ENCODE results near the gene GLS.
"Not testable (repeated sequence)": the region's sequence is repeated elsewhere in the genome, so short reads cannot be mapped to it uniquely, and the experiment has no call there.

Gene GLS

DNA sequence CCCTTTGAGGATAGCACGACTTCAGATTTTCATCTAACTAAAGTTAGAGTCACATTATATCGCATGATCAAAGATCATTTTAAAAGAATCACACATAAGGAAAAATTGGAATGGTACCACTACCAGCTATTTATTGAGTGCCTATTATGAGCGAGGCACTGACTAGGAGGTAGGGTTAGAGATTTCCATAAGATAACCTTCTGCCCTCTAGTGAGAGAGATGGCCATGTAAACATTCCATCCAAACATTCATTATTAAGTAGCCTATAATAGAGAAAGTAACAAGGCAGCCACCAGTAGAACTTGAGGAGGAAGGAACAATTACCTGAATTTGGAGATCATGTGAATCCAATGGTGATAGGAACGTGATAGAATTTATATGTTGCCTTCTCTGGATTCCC lies 25.4 kb upstream of the GLS start:
- no peak for DNase-seq (ENCODE audit: low read depth, low spot score)

DNA sequence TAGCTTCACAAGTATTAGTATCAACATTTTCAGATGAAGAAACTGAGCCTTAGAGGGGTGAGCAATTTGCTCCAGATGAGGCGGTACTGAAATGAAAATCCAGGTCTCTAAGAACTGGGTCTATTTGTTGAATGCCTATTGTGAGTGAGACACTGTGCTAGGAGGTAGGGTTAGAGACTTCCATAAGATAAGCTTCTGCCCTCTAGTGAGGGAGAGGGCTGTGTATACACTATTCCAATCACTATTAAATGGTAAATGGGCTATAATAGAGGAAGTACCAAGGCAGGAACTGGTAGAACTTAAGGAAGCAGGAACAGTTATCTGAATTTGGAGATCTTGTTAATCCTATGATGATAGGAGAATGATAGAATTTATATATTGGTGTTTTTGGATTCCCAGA lies 23.6 kb upstream of the GLS start:
- no peak for DNase-seq (ENCODE audit: low read depth, low spot score)

DNA sequence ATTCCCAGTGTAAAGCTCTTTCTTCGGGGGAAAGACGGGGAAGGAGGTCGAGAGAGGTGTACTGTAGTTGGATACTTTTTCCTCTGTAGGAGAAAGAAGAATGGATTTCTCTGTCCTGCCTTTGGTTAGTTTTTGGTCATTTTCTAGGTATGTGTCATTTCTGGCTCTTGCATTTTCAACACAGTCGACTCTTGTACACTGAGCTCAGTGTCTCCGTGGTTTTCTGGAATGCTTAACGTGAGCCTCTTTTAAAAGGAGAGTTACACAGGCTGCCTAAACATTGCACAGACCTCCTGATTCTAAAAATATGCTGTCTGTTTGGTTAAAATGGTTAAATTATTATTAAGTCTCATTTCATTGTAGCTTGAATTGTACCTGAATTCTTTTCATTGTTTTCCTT lies 21.8 kb upstream of the GLS start:
- DNase-seq (ENCODE audit: low read depth, low spot score): no peak

DNA sequence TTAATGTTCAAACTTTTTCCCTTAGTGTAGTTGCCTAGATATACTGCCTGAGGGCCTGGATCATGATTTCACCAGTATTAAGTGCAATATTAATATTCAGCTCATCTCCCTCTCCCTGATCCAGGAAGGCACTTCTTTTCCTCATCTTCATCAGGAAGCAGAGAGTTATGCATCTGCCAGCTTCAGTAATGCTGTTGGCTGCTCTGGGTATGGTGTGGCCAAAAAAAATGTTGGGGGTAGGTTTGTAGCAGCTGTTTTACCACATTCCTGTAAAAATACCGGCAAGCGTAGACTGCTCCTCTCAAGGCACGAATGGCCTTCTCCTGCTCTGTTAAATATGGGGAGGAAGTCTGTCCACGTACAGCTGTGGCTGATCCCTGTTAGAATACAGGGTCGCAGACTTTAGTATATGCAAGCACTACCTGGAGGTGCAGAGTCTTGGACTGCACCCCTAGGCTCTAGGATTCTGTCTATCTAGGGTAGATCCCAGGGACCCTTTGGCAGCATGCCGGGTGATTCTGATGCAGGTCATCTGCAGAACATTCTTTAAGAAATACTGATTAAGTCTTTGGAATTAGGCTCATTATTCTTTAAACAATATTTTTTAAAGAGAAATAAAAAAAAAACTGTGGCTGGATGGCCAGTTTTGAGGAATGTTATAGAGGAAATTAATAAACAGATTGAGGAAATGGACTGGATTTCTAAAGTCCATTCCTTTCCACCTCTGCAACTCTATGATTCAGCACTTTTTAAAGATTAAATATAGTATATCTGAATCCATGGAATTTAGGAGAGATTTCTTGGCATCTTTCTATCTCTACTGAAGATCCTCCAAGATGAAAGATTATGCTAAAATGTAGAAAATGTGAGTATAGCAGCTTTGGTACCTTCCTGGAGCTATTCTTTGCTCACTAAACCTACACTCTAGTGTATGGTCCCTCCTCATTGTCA lies 21.0 kb upstream of the GLS start:
- DNase-seq (ENCODE audit: low read depth, low spot score): no peak

DNA sequence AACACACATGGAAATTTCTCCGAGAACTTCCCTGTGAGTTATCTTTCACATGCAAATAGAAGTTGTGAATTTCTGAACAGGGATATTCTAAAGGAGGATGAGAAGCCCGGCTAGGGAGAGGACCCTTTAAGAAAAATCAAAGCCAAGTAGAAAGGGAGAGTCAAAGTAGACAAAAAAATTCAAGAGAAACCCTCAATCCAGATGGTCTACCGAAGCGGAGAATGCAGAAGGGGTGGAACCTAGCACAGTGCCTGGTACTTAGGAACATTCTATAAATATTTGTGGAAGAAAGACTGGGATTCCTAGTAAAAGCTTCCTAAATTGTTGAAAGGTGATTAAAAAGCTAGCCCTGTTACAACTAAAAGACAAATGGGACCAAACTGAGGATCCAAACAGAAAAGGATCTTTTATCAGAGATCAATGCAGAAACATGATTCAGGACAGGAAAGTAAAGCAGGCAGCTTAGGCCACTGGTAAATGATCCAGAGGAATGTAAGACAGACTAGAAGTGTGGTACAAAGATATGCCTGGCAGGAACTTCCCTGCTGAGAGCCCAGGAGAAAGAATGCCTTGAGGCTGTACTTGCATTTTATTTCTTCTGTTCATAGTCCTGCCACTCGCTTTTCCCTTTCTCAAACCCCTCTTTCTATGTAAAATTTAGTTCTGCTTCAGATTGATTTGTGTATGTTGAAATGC lies 19.5 kb upstream of the GLS start:
- no peak for DNase-seq (ENCODE audit: low read depth, low spot score)

DNA sequence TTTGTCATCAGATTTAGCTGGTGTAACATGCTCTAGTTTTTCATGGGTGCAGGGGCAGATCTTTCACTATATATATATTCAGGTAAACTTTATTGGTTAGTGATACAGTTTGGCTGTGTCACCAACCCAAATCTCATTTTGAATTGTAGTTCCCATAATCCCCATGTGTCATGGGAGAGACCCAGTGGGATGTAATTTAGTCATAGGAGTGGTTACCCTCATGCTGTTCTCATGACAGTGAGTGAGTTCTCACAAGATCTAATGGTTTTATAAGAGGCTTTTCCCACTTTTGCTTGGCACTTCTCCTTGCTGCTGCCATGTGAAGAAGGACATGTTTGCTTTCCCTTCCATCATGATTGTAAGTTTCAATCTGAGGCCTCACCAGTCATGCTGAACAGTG lies 18.5 kb upstream of the GLS start:
- DNase-seq (ENCODE audit: low read depth, low spot score): not testable (repeated sequence)

DNA sequence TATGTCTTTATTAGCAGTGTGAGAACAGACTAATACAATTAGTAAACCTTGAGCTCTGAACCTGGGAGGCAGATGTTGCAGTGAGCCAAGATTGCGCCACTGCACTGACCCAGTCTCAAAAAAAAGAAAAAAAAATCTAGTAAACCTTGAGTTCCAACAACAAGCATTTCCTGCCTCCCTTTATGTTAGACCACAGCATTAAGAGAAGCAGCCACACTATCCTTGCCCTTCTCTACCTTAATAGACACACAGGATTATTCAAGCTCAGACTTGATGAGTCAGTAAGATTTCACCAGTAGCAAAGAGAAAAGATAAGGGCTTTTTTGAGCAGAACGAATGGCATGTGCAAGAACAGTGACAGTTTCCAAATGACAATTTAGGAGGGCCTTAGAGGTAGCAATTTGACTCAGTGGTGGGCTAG lies 18.0 kb upstream of the GLS start:
- DNase-seq (ENCODE audit: low read depth, low spot score): no peak

DNA sequence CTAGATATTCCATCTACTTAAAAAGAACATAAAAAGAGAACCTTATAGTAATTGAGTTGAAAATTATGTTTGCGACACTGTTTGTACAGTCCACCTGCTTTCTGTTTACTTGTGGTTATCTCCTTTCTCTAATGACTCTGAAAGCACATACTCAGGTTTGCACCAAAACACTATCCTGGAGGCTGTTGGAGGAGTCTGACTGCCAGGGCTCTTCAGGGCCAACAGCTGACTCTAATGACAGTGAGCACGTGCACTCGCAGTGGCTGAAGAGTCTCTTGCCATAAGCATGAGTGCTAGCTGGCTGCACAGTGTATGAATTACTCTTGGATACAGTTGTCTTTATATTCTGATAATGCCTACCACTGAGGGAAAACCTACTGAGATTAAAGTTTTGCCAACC lies 16.7 kb upstream of the GLS start:
- no peak for DNase-seq (ENCODE audit: low read depth, low spot score)

DNA sequence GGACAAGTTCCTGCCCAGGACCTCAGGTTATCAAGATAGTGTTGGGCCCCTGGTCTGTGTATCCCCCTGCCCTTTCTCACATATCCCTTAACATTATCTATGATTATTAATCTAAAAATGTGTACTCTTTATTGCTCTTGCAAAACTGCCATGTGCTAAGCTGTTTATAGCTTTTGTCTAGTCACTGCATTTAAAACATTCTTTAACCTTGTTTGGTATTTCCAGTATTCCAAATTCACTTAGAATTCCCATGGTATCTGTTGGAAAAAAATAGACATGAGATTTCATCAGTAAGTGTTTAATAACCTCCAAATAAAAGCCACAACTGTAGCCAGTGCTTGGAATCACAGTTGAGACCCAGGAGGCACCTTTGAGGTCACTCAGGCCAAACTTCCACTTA lies 16.2 kb upstream of the GLS start:
- no peak for DNase-seq (ENCODE audit: low read depth, low spot score)

DNA sequence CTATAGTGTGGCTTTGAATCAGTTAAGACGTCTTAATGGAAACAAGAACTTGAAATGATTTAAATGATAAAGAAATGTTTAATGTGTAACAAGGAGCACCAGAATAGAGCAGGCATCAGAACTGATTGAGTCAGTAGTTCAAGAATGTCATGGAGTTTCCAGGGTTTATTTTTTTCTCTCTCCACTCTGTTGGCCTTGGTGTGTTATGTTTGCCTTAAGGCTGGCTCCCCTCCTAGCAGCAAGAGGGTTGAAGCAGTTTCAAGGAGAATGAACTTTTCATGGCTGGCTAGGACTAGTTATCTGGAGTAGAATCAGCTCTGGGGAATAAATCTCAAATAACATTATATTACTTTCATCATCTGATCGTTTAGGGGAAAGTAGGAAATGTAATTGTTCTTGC lies 13.4 kb upstream of the GLS start:
- DNase-seq (ENCODE audit: low read depth, low spot score): no peak

DNA sequence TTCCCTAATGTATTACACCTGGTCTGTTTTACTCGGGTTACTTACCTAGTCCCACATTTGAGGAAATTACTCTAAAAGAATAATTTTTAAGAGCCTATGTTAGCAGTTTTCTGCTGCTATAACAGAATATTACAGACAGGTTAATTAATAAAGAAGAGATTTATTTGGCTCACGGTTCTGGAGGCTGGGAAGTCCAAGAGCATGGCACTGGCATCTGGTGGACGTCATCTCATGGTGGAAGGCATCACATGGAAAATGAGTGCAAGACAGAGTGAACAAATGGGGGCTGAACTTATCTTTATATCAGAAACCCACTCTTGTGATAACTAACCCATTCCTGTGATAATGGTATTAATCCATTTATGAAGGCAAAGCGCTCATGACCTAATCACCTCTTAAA lies 12.8 kb upstream of the GLS start:
- no peak for DNase-seq (ENCODE audit: low read depth, low spot score)

DNA sequence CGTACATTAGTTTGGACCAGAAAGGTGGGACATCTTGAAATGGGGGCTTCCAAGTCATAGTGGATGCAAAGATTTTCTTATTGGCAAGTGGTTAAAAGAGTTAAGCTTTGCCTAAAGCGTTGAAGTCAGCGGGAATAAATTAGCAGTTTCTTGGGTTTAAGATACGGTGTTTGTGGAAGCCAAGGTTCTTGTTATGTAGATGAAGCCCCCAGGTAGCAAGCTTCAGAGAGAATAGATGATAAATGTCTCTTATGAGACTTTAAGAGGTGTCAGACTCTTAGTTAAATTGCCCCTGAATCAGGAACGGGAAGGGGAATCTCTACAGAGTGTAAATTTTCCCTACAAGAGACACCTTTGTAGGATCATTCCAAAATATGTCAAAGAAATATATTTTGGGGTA lies 10.9 kb upstream of the GLS start:
- no peak for DNase-seq (ENCODE audit: low read depth, low spot score)

DNA sequence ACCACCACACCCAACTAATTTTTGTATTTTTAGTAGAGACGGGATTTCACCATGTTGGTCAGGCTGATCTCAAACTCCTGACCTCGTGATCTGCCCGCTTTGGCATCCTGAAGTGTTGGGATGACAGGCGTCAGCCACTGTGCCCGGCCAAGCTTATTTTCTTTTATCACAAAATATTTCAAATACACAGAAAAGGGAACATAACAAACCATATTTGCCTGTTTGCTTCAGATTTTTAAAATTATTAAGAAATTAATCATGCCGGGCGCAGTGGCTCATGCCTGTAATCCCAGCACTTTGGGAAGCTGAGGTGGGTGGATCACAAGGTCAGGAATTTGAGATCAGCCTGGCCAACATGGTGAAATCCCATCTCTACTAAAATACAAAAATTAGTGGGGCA lies 7.2 kb upstream of the GLS start:
- not testable (repeated sequence) for DNase-seq (ENCODE audit: low read depth, low spot score)

DNA sequence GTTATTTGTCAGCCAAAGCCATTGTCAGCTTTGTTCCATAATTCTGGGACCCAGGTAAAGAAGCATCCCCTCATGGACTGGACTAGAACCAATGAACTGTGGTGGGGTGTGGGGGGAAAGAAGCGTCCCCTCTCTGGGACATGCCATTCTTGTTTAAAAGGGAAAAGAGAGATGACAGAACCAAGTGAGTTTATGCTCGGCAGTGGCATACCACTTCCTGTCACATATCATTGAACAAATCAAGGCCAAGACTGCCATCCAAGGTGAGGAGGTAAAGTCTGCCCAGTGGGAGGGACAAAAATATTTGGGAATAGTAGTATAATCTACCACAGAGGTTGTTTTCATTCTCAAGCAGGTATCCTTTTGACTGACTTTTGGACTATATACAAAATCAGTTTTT lies 4.7 kb upstream of the GLS start:
- DNase-seq (ENCODE audit: low read depth, low spot score): no peak

DNA sequence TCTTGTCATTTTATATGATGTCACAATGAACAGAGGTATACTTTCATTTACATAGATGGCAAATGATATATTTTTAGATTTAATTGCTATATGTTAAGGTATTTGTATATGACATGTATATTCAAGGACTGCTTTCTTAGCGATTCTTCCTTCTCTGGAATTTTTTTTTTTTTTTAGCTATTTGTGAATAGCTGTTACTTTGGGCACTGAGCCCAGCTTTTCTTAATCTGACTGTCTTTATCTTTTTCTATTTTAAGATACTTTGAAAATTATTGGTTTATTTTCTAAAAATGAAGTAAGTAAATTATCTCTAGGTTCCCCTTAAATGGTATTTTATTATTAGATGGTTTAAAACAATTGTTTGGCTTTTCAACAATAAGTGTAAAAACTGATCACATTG lies 4.0 kb upstream of the GLS start:
- DNase-seq (ENCODE audit: low read depth, low spot score): no peak

DNA sequence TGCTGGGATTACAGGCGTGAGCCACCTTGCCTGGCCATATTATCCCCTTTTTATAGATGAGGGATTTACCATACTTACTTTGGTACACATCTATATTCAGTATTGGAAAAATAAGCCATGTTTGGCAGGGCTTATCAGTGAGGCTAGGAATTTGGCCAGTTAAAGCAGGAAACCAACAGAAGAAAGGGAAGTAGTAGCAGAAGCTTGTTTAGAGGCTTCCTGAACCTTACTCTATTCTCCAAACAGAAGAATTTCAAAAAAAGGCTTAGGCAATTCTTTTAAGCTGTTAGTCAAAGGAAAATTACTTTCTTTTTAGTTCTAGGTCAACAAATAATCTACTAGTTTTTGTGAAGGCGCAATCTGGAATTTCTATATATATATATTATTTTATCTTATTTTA lies 3.2 kb upstream of the GLS start:
- no peak for DNase-seq (ENCODE audit: low read depth, low spot score)

DNA sequence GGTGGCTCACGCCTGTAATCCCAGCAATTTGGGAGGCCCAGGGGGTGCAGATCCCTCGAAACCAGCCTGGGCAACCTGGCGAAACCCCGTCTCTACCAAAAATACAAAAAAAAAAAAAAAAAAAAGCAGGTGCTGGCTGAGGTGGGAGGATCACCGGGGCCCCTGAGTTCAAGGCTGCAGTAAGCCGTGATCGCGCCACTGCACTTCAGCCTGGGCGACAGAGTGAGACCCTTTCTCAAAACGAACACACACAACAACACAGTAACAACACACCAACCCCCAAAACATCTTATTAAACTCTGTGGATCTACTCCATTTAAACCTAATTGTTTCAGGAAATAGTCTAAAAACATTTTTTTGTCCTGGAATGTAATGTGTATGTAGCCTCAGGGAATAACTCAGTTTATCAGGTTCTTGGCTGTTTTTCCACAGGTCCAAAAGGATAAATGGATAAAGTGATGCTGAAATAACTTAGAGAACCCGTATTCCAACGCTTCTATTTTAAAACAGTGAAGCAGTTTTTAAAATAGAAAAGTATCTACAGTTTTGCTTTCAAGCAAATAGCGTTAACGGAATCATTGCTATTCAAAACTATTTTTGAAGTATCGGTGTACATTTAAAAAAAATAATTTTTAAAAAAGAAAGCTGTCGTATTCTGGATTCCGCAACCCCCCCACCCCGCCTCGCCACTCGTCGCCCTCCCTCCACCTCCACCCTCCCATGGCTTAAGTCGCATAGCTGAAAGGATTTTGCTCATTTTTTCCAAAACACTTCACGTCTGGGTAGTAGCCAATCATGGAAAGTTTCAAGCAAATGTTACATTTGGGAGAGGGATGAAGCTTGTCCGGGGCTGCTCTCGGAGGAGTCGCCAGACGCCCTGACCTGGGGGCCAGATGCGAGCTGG lies 895 bp upstream of the GLS start:
- no peak for DNase-seq (ENCODE audit: low read depth, low spot score)

DNA sequence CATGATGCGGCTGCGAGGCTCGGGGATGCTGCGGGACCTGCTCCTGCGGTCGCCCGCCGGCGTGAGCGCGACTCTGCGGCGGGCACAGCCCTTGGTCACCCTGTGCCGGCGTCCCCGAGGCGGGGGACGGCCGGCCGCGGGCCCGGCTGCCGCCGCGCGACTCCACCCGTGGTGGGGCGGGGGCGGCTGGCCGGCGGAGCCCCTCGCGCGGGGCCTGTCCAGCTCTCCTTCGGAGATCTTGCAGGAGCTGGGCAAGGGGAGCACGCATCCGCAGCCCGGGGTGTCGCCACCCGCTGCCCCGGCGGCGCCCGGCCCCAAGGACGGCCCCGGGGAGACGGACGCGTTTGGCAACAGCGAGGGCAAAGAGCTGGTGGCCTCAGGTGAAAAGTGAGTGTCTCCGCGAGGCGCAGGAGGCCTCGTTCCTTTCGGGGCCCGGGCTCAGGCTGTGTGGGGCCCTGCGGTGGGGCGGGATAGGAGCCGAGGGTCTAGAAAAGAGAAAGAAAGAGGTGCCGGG lies 520 bp downstream of the GLS start:
- DNase-seq (ENCODE audit: low read depth, low spot score): peak; percentile 38

DNA sequence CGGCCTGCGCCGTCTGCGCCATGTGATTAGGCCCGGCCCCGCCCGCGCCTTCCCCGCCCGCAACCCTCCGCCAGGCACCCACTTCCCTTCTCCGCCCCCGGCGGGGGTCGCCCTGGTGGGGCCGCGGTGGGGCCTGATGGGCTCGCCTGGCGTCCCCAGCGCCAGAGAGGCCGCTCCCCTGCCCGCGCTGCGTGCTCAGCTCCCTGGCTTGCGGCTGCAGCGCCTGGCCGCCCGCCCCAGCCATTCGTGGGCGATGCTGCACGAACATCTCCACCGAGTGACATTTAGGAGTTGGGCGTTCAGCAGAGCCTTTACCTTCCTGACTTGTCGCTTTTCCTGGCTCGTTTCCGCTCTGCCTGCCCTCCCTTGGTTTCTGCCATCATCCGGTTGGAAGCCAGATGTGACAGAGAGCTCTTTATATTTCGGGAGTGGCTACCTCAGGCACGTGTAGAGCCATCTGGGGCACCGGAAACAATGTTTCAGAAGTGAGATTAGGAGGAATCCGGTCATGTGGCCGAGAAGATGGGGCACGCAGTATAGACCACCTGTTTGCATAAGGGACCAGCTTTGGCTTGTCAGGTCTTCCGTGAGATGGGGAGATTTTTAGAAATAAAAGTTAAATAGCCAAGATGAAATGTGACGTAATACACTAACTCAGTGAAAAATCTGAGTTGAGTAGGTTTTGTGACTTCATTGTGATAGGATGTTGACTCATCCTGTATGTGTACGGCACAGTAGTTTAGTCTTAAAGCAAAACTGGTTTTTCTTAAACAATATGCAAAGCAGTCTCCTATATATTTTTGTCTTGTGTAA lies 1.2 kb downstream of the GLS start:
- DNase-seq (ENCODE audit: low read depth, low spot score): peak; percentile 66

DNA sequence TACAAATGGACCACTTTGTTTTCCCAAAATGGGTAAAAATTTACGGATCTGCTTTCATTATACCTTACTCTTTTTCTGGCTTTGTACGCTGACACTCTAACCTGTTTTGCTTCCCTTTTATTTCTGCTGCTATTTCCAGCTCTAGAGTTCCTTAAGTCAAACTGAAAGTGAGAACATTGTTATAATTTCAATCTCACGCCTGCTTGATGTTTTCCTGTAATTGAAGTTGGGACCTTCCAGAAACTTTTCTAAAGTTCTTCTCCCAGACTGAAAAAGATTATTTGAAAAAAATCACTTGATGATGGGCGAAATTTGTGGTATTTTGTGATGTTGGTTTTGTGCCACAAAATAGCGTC lies 1.8 kb downstream of the GLS start:
- DNase-seq (ENCODE audit: low read depth, low spot score): no peak

Measured in activated CD4-positive, CD25-positive, alpha-beta regulatory T cell treated with anti-CD3 and anti-CD28 coated beads, Interleukin-2, amount 50 U/mL, for 16 hours (primary cell).